Posterior cingulate gyrus (tissue), 11 donors: ENCODE results near the gene INSC.
"Not testable (repeated sequence)": the region's sequence is repeated elsewhere in the genome, so short reads cannot be mapped to it uniquely, and the experiment has no call there.

Experiments used
- DNase-seq, 10 donors: peaks; one replicate each; pipeline versions ENCODE4 v3.0.0 to v3.0.0-alpha.2; 2020 to 2021; ENCODE audit warnings: mixed read lengths in 3 of 10
- intact Hi-C: fragments of 100-400 bp; cut with DNase I; formaldehyde crosslinking; loops from one replicate; pipeline ENCODE4 v1.15.1; 2023

The INSC gene

GRCh38 chr11:15114501-15115475 lies at the start of gene INSC:
TSS of gene INSC (plus strand) at chr11:15114923. CDS start at chr11:15149175, 34,252 bp downstream.
- DNase-seq, result no peak
- intact Hi-C loops, result no loop called here

DNA sequence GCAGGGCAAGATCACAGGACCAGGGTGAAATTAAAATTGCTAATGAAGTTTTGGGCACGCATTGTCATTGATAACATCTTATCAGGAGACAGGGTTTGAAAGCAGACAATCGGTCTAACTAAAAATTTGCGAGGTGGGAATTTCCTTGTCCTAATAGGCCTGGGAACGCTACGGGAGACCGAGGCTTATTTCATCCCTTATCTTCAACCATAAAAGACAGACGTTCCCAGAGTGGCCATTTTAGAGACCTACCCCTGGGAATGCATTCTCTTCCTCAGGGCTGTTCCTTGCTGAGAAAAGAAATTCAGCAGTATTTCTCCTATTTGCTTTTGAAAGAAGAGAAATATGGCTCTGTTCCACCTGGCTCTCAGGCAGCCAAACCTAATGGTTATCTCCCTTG lies 45.0 kb upstream of the INSC start:
- DNase-seq, result not testable (repeated sequence)
- intact Hi-C loops, result loop anchor here (10.0 kb wide), 1 partner anchor 275 kb away; no protein-coding TSS in a partner anchor

- intact Hi-C loops, result loop anchor here (10.0 kb wide), 1 partner anchor 277 kb away; no protein-coding TSS in a partner anchor
- DNase-seq, result peak in 2 of 10 donors; percentile 69 to 82
These were observed 43.0 kb upstream of the INSC start for GRCh38 chr11:15071556-15072255.

- intact Hi-C loops, result loop anchor here (10.0 kb wide), 1 partner anchor 278 kb away; no protein-coding TSS in a partner anchor
These were observed 42.1 kb upstream of the INSC start for GRCh38 chr11:15072551-15073143.

GRCh38 chr11:15073361-15074205 lies 41.1 kb upstream of the INSC start, which contains the start of gene CALCB:
TSS of gene CALCB (plus strand) at chr11:15073593. CDS start at chr11:15074719, 1,126 bp downstream.
- intact Hi-C loops, result loop anchor here (10.0 kb wide), 1 partner anchor 279 kb away; no protein-coding TSS in a partner anchor
- peak in 7 of 10 donors; percentile 14 to 90 (median 34) for DNase-seq

More at GRCh38 chr11:15072551-15073143, 42.1 kb upstream of the INSC start:
- DNase-seq, result peak in 1 of 10 donors; percentile 72

GRCh38 chr11:15074206-15075161 lies 40.2 kb upstream of the INSC start:
- intact Hi-C loops, result loop anchor here (1.0 to 10.0 kb wide), 2 partner anchors 165 to 280 kb away; no protein-coding TSS in a partner anchor

GRCh38 chr11:15075162-15075526 lies 39.6 kb upstream of the INSC start:
- intact Hi-C loops, result loop anchor here (1.0 to 10.0 kb wide), 2 partner anchors 166 to 280 kb away; no protein-coding TSS in a partner anchor
- DNase-seq, result no peak

More at GRCh38 chr11:15074206-15075161, 40.2 kb upstream of the INSC start:
- peak; percentile 54 to 96 (median 80) for DNase-seq

DNA sequence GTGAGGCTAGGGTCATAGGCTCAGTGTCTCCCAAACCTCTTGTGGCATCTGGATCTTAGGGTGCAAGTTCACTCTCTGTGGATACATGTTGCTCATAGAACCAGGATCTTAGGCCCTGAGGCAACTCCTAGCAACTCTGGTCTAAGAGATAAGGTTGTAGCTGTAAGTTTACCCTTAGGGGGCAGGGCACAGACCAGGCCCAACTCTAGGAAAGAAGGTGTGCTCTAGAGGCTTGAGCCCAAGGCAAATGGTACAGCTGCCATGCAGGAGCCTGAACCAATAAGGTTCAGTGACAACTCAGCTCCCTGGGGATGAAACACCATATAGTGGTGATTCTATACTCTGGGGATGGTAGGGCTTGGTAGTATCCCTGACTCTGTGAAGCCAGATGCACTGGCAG lies 23.5 kb upstream of the INSC start:
- intact Hi-C loops, result no loop called here
- no peak for DNase-seq

DNA sequence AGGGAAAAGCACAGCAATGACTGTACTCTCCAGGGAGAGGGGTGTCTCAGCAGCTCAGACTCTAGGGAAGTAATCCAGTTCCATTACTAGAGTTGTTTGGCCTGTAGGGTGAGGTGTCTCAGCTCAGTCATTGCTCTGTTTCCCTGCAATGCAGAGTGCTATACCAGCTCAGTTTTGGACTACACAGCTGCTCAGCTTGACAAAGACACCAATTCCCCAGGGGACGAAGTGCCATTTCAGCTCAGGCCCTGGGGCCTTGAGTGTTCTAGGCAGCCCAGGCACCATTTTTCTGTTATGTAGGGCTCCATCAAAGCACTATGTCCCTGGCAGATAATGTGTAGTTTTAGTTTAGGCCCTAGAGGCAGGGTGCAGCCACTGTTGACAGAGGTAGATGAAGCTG lies 23.1 kb upstream of the INSC start:
- DNase-seq, result no peak
- intact Hi-C loops, result no loop called here

DNA sequence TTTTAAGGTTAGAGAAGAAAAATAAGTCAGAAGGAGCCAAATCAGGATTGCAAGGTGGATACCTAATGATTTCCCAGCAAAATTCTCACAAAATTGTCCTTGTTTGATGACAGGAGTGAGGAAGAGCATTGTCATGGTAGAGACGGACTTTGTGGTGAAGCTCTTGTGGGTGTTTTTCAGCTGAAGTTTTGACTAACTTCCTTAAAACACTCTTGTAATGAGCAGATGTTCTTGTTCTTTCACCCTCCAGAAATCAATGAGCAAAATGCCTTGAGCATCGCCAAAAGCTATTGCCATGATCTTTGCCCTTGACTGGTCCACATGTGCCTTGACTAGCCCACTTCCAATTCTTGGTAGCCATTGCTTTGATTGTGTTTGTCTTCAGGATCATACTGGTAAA lies 21.3 kb upstream of the INSC start:
- no peak for DNase-seq
- intact Hi-C loops, result no loop called here

DNA sequence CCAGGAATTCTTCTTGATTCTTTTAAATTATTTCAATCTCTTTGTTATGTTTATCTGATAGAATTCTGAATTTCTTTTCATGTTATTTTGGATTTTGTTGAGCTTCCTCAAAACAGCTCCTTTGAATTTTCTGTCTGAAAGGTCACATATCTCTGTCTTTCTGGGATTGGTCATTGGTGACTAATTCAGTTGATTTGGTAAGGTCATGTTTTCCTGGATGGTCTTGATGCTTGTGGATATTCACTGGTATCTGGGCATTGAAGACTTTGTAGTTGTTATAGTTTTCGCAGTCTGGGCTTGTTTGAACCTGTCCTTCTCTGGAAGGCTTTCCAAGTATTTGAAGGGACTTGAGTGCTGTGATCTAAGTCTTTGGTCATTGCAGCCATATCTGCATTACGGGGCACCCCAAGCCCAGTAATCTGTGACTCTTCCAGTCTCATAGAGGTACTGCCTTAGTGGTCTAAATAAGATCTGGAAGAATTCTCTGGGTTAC lies 18.9 kb upstream of the INSC start:
- intact Hi-C loops, result no loop called here
- no peak for DNase-seq

- DNase-seq, result no peak
These were observed 17.3 kb upstream of the INSC start for GRCh38 chr11:15097411-15097810.

DNA sequence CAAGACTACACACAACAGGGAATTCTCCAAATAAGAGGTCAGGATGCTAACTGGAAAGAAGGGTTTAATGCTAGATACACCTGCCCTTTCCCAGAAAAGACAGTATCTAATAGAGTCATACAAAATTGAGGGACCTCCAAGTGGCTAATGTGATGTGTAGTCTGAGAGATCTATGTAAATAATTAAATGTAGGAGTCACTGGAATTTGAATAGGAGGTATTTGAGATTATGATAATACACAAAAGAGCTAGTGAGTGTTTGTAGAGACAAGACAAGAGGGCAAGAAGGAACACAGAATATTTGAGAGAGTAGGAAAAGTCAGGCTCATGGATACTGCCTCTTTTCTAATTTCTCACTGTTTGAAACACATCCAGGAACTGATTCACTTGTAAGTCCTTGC lies 15.5 kb upstream of the INSC start:
- no peak for DNase-seq
- intact Hi-C loops, result no loop called here

More at GRCh38 chr11:15097411-15097810, 17.3 kb upstream of the INSC start:
- intact Hi-C loops, result no loop called here

DNA sequence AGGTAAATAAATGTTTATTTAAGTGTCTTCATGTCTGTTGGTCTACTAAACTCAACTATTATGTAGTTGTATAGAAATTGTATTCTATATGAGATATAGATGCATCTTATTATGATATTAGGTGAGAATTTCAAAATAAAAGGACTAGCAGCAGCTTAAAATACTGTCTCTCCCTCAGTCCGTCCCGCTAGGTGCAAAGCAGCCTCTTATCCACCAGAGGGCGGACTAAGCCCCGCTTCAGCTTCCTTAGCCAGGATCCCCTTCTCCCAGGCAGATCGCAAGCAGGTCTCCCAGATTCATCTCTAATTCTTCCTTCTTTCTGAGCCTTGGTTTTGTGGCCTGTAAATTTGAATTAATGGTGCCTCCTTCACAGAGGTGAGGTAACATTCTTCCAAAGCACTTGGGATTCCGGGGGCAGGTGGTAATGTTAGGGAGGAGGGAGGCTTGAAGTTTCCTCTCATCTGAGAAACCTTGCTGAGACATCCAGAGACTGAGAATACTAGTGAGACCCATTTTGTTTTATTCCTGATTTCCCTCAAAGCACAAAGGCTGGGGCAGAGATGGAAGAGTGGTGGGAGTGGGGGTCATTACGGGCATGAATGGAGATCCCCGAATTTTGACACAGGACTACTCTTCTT lies 13.5 kb upstream of the INSC start:
- peak; percentile 54 to 95 (median 73) for DNase-seq
- intact Hi-C loops, result loop anchor here (1.0 kb wide), 1 partner anchor 107 kb away; no protein-coding TSS in a partner anchor

GRCh38 chr11:15104166-15104565 lies 10.6 kb upstream of the INSC start:
- DNase-seq, result no peak
- intact Hi-C loops, result no loop called here

GRCh38 chr11:15106201-15106965 lies 8.3 kb upstream of the INSC start:
- intact Hi-C loops, result no loop called here
- DNase-seq, result no peak
